ENCODE measurements around the gene XKRX.

DNA sequence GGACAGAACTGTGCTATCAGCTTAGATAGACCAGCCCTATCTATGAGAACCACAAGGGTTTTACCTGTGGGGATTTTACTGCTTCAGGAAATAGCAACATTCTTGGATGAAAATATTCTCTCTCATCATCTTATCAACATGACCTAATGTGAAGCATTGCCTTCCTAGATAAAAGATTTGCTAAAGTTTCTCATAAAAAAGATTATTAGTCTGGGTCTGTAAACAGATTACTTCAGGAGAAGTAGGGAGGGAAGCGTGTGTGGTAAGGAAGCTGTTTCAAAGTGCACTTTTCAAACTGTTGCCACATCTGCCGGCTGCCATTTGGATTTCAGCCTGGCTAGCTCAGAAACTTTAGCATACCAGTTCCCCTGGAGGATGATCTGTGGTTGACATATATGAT, 54.4 kb downstream of the XKRX start, which contains the start of gene NOX1:
- no peak for TF ChIP-seq CTCF (conservative IDR thresholded peaks at IDR 0.05; ENCODE audit: low read depth, low read length)
- TF ChIP-seq EZH2 (IDR thresholded peaks at IDR 0.05; ENCODE audit: borderline replicate concordance, low read depth, low read length, poor library complexity, severe bottlenecking) = no peak
